HG03025 (cell line): ENCODE measurements around the gene IGLON5.

ENCODE experiments used
- ATAC-seq: cut with Tn5 transposase; IDR thresholded peaks from one replicate; pipeline ENCODE4 v1.9.1; 2021; ENCODE audit warnings: mild to moderate bottlenecking, moderate library complexity; ENCODE audit not compliant: unreplicated experiment, low FRiP score

IGLON5 gene

DNA sequence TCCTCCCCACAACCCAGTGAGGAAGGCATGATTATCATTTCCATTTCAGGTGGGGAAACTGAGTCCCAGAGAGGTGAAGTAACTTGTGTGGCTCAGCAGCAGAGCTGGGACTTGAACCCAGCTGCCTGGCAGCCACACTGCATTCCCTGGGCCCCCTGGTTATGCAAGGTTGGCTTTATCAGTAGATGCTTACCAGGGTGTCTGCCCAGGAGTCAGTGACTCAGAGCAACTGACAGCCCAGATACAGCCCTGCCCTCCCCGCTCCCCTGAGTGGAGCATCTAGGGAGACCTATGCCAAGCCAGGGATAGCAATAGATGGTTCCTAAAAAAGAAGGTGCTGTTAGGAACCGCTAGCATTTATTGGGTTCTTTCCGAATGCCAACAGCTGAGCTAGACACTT is 5.9 kb downstream of the IGLON5 start:
- no peak for ATAC-seq

DNA sequence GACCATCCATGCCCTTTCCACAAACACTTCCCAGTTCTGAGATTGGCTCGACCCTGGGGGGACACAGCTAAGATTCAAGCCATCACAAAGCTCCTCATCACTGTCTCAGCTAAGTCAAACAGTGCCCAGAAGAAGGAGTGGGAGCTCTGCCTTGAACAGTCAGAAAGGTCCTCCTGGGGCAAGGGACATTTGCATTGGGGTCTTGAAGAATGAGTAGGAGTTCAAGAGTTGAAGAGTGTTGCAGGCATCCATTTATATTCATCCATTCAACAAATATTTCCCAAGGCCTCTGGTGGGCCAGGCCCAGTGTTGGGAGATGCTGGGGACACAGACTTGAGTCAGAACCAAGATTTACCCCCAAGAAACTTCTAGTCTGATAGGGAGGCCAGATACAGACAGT is 6.5 kb downstream of the IGLON5 start:
- no peak for ATAC-seq

DNA sequence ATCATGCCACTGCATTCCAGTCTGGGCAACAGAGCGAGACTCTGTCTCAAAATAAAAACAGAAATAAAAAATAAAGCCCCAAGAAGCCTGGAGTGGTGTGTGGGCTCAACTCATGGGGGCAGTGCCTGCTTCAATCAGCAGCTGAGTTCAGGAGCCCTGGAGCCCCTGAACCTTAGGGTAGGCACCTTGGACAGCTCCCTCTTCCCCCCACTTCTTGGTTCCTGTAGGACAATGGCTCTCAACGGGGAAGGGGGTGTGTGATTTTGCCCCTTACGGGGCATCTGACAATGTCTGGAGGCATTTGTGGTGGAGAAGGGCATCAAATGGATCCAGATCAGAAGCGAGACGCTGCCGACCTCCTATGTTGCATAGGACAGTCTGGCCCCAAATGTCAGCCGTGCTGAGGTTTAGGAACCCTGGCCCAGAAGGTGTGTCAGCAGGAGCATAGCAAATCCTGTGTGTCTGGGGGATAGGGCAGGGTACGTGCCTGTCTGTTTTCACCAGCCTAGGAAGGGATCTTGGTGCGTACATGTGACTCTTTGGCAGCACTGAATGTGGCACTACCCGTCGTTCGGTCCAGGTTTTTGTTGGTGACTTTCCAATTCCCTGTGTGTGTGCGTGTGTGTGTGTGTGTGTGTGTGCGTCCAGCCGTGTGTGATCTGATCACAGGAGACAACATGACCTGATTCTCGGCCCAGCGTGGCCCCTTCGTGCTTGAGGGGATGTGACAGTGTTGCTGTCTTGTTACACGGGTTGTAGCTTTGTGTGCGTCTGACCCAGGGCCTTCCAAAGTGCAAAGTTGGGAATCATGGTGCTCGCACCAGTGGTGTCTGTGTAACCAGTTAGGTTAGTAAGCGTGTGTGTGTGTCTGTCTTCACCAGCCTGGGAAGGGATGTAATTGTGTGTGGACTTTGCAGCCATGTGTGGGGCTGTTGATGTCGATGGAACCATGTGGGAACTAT is 7.5 kb downstream of the IGLON5 start:
- ATAC-seq: no peak

DNA sequence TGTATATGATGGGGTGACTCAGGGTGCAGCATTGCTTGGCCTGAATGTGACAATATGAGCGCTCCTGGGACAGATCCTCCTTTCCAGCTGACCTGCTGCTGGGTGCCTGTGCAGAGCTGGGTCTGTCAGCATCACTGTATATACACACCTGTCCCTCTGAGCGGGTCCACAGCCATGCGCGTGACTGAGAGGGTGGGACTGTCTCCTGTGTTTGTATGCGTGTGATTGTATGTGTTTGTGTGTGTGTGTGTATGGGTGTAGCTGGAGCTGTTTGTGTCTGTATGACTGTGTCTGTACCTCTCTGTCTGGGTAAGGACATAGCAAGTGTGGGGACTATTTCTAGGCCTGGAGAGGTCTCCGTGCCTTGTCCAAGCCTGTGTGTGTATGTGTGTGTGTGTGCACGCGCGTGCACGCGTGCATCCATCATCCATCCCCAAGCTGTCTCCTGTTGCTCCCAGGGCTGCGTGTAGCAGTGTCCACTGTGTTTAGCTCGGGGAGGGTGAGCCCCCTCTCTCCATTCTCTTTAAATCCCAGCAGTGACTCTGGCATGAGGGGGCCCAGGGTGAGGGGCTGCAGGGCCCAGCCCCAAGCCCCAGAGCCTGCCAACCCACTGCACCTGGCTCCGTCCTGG is 8.3 kb downstream of the IGLON5 start:
- no peak for ATAC-seq

DNA sequence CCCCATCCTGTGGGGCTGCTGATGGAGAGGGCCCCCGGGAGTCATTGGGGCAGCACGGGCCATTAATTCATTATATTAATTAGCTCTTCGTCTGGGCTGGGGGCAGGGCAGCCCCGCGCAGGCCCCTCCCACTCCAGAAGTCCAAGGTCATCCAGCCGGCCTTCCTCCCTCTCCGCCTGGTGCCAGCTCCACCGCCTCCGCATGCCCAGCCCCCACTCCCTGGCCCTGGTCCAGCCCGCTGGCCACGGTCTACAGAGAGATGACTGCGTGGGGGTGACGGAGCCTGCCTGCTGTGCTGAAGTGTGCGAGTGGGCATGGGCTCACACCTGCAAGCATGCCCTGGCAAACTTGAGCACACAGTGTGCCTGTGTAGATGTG is 8.8 kb downstream of the IGLON5 start:
- no peak for ATAC-seq

DNA sequence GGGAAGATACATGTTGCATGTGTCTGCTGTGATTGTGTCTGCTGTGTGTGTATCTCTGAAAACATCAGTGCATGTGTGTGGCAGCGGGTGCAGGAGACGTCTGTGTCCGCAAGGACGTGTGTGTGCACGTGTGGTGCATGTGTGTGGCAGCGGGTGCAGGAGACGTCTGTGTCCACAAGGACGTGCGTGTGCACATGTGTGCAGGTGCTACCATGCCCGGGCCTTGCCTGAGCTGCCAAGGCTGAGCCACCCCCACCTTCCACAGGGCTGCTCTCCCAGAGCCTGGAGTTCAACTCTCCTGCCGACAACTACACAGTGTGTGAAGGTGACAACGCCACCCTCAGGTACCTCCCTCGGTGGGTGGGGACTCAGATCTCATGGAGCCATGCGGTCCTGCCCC is 10.4 kb downstream of the IGLON5 start:
- no peak for ATAC-seq

DNA sequence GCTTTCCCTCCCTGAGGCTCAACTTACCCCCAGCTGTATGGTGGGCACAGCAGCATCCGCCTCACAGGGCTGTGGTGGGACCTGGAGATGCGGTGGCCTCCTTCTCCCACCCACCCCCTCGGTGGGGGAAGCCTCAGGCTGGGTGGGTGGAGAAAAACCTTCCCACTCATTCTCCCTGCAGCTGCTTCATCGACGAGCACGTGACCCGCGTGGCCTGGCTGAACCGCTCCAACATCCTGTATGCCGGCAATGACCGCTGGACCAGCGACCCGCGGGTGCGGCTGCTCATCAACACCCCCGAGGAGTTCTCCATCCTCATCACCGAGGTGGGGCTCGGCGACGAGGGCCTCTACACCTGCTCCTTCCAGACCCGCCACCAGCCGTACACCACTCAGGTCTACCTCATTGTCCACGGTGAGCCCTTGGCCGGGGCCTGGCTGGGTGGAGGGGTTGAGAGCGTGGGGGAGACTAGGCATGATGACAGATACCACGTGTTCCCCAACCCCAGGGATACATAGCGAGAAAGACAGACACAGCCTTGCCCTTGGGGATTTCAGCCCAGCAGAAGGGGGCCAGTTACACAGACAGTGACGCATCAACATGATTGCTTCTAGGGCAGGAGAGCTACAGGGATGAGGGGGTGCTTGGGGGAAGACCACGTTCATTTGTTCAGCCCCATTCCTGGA is 12.2 kb downstream of the IGLON5 start:
- ATAC-seq: no peak

DNA sequence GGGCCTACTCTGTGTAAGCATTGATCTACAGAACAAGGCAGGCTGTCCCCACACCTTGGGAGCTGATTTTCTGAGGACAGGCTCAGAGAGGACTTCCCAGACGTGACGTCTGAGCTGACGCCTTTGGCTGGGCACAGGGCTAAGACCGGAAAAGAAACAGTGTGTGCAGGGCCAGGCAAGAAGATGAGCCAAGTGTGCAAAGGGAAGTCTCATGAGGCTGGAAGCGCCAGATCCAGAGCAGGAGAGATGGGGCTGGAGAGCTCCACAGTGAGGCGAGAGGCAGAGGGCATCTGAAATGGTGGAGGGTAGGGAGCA is 12.7 kb downstream of the IGLON5 start:
- ATAC-seq: no peak

DNA sequence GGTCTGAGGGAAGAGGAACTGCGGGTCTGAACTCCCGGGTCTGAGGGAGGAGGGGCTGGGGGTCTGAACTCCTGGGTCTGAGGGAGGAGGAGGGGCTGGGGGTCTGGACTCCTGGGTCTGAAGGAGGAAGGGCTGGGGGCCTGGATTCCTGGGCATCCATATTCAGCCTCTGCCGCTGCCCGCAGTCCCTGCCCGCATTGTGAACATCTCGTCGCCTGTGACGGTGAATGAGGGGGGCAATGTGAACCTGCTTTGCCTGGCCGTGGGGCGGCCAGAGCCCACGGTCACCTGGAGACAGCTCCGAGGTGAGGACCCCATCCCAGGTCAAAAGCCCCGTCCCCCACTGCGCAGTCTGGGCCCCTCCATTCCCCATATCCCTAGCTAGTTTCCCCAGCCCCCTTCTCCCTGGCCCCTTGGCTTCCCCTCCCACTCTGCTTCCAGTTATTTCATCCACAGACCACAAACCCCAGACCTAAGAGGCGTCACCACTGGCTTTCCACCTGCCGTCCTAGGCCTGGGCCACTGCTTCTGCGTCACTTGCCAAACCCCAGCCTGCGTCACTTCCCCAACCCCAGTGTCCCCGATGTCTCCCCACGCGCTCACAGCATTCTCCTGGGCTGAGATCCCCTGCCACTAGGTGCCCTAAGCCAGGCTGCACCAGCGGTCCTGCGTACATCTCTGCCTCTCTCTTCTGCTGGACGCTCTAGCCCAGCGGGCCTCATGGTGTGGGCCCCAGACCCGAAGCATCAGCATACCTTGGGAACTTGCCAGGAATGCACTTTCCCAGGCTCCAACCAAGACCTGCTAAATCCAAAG is 13.9 kb downstream of the IGLON5 start:
- no peak for ATAC-seq

DNA sequence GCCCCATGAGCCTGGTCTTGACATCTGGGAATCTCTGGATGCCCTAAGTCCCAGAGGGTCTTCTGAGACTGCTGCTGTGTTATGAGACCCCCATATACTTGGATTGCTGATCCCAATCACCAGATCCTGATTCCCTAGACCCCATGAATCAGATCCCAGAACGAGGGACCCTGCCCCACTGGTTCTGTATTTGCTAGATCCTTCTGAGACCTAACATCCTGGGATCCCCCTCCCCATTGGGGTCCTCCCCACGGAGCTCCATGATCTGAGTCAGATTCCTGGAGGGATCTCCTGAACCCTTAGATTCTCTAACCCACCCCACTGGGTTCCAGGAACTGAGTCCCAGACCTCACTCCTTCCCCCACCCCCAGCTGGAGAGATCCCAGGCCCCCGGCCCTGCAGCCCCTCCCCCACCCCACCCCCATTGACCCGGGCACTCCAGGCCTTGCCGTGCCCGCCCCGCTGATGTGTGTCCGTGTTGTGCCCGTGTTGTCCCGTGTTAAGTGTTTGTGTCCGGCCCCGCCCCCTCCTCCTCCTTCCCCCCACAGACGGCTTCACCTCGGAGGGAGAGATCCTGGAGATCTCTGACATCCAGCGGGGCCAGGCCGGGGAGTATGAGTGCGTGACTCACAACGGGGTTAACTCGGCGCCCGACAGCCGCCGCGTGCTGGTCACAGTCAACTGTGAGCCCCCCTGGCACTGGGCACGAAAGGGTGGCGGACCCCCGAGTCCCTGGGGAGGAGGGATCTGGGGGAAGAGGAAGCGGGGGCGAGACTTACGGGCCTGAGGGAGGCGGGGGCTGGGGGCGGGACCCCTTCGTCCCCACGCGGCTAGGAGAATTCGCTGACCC is 15.0 kb downstream of the IGLON5 start:
- no peak for ATAC-seq

DNA sequence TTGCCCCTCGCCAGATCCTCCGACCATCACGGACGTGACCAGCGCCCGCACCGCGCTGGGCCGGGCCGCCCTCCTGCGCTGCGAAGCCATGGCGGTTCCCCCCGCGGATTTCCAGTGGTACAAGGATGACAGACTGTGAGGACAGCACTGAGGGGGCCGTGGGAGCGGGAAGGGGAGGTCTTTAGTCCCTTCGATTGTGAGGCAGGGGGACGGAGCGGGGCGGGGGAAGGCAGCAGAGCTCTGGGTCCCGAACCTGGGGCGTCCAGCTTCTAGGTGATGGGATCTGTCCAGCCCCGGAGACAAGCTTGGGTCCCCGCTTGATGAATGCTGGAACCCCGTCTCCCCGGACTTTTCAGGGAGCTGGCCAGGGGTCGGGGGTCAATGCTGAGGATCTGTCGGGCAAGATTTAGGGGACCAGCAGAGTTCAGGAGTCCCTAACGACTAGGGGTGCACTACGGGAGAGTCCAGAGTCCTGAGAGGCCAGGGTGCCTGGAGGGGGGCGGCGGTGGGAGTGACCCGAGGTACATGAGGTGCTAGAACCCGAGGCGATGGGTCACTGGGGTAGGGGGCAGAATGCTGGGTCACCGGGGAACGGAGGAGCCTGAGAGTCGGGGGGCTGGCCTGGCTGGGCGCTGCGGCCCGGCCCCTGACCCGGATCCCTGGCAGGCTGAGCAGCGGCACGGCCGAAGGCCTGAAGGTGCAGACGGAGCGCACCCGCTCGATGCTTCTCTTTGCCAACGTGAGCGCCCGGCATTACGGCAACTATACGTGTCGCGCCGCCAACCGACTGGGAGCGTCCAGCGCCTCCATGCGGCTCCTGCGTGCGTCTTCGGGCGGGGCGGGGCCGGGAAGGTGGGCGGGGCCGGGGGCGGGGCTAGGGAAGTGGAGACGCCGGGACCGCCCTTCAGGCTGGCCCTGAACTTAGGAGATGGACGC is 15.9 kb downstream of the IGLON5 start:
- no peak for ATAC-seq

DNA sequence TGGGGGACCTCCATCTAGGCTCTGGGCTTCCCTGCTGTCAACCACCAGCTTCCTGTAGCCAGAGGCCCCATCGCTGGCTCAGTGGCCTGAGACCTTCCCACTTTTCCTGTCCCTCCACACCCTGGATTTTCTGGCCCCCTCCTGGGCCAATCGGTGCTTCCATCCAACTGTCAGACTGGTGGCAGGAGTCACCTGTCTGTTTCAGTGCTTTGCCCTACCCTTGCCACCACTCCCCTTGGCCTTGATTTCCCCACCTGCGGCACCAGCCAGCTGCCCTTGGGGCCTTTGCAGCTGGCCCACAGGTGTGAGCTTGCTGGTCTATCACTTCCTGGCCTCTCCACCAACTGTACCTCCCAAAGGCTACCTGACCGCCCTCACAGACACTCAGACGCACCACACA is 18.0 kb downstream of the IGLON5 start:
- no peak for ATAC-seq

DNA sequence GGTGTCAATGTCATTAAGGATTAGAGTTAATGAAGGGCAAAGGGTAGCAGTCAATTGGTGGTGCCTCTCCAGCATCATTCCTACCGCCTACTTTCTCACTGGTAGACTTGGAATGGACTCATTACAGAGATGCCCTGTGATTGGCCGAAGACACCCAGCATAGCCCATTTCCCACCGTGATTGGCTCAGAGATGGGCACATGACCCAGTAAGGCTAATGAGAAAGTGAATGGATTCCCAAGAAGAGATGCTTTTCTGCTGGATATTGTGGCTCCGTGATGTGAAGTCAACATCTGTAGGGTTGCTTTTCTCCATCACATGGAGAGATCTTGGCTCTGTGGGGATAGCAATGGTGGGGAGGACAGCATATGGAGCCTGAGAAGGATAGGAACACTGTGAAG is 18.9 kb downstream of the IGLON5 start:
- no peak for ATAC-seq

DNA sequence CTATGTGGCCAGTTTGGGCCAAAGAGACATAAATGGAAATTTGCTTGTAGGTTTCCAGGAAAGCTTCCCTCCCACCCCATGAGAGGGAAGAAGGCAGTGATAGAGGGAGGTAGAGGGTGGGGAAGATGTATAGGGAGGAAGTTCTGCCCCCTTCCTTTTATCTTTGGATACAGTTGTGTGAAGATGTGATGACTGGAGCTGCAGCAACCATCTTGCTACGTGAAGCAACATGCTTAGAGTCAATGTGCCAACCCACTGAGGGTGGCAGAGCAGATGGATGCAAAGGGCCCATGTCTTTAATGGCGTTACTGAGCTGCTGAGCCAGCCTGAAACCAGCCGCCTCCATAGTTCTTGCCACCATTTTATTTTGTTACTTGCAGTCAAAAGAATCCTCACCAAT is 19.7 kb downstream of the IGLON5 start:
- ATAC-seq: no peak

DNA sequence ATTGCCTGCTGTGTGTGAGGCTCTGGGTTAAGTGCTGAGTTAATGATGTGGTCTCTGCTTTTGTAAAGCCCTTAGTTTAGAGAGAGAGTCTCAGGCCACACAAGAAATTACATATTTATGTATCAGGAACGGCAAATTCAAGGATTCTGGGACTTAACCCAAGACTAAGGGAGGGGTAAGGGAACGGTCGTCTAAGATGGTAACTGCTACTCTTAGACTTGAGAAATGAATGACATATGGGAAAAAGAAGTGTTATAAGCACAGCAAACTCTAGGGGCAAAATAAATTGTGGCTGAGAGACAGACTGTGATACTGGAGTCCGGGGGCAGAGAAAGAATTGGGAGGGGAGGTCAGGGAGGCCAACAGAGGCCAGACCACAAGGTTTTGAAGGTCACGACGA is 20.3 kb downstream of the IGLON5 start:
- no peak for ATAC-seq

DNA sequence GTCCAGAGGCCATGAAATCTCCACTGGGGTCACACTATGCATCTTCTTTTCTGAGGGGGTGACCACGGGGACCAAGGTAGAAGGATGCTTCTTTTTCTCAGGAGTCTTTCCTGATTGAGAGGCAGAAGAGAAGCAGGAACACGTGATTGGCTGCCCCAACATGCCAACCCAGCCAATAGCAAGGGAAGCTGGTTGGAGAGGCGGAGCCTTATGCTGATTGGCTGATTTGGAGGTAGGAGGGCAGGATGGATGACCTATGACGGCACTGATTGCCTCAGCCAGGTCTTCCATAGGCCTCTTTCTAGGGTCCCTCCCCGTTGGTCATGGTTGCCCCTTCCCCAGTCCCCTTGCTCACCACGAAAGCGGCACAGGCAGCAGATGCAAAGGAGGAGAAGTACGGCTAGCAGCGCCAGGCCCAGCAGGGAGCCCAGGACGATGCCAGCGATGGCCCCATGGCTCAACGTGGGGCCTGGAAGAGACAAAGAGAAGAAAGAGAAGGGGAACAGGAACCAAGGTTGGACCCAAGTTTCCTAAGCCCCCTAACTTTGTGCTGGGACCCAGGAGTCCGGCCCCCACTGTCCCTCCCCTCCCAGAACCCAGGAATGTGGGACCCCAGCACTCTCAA is 22.5 kb downstream of the IGLON5 start:
- ATAC-seq: no peak

DNA sequence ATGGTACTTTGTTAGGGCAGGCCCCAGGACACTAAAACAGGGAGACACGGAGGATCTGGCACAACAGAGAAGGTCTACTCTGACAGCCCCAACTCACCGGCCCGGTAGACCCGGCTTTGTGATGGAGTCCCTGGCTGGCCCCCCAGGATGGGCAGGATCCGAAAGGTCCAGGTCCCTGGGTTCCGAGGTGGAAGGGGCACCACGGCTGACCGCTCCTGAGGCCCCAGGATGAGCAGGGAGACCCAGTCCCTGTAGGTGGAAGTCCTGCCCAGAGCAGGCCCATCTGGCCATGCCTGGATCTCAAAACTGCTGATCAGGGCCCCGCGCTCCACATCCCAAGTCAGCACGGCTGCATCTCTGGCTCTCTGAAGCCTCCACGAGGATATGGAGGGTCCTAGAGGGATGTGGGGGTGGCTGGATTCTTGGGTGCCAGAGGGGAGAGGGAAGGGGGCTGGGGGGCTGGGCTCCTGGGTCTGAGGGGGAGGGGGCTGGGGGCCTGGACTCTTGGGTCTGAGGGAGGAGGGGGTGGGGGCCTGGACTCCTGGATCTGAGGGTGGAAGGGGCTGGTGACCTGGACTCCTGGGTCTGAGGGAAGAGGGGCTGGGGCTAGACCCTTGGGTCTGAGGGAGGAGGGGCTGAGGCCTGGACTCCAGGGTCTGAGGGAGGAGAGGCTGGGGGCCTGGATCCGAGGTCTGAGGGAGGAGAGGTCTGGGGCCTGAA is 25.9 kb downstream of the IGLON5 start:
- ATAC-seq: no peak
